B cell (primary cell): ENCODE results near the gene SCP2. TPM values are rescaled to one million over a fixed set of nuclear protein-coding genes. Genes with fewer than 3 reads are reported as not detected.
A peak's percentile ranks its signal among the peaks of the same experiment; 100 is the strongest.

Source experiments
- ATAC-seq: fragments of 200-7000 bp; cut with Tn5 transposase; one replicate; pipeline ENCODE4 v1.10.0; 2021; ENCODE audit warnings: low read depth, mild to moderate bottlenecking, moderate number of reproducible peaks, moderate library complexity
- CTCF ChIA-PET: fragments of 350-600 bp; sonication (Branson Sonifier 250); formaldehyde crosslinking; loops from one replicate; lab custom pipeline; 2021; ENCODE audit warnings: antibody characterized with exemption, inconsistent platforms; lab: Charles Lee
- POLR2A ChIA-PET: fragments of 350-600 bp; sonication (Branson Sonifier 250); formaldehyde crosslinking; loops from one replicate; lab custom pipeline; 2021; ENCODE audit warnings: antibody characterized with exemption; lab: Charles Lee
- DNase-seq: peaks from one replicate; pipeline ENCODE4 v3.0.0; 2013
- H2AFZ ChIP-seq: 2 replicates; pipeline ENCODE4 v1.6.1; 2012; ENCODE audit warnings: mild to moderate bottlenecking, low read depth, low read length; ENCODE audit not compliant: insufficient read depth, poor library complexity, severe bottlenecking
- H3K27ac ChIP-seq, 2 donors: 1 replicate in 1 of 2; 2 replicates in 1 of 2; pipeline ENCODE4 v1.5.1; 2012 to 2013; ENCODE audit warnings: low read length in 2 of 2, mild to moderate bottlenecking in 2 of 2, moderate library complexity in 1 of 2
- H3K27me3 ChIP-seq, 4 experiments: fragments of 200-600 bp in 1 of 4; sonication (generic) in 1 of 4; replicated peaks in 1 of 4; 1 replicate in 2 of 4; 2 replicates in 2 of 4; pipeline versions ENCODE4 v1.6.1 to v1.7.0; 2013 to 2016; ENCODE audit warnings: low read length in 3 of 4, mild to moderate bottlenecking in 2 of 4, mixed read lengths in 1 of 4, moderate library complexity in 1 of 4; ENCODE audit not compliant: insufficient read depth in 4 of 4, control insufficient read depth in 3 of 4; ENCODE audit errors: control extremely low read depth in 1 of 4
- H3K36me3 ChIP-seq, 2 experiments: replicated peaks in 1 of 2; 1 replicate in 1 of 2; 2 replicates in 1 of 2; pipeline versions ENCODE4 v1.6.1 to v1.7.1; 2013; ENCODE audit warnings: low read length in 1 of 2; ENCODE audit not compliant: insufficient read depth in 2 of 2, control insufficient read depth in 1 of 2; ENCODE audit errors: control extremely low read depth in 1 of 2, extremely low read depth in 1 of 2
- H3K4me1 ChIP-seq, 2 donors: fragments of 200-600 bp in 1 of 2; sonication (generic) in 1 of 2; 1 replicate in 1 of 2; 2 replicates in 1 of 2; pipeline versions ENCODE4 v1.5.1 to v1.6.1; 2013 to 2017; ENCODE audit warnings: low read length in 2 of 2; ENCODE audit not compliant: control insufficient read depth in 2 of 2, insufficient read depth in 2 of 2
- H3K4me2 ChIP-seq: replicated peaks from 2 replicates; pipeline ENCODE3; 2012; ENCODE audit warnings: mild to moderate bottlenecking, low read depth, low read length; ENCODE audit not compliant: poor library complexity, severe bottlenecking
- H3K4me3 ChIP-seq, 5 experiments: fragments of 200-600 bp in 1 of 5; sonication (generic) in 1 of 5; 1 replicate in 3 of 5; 2 replicates in 2 of 5; pipeline versions ENCODE4 v1.5.1 to v1.7.0; 2011 to 2016; ENCODE audit warnings: low read length in 4 of 5, mild to moderate bottlenecking in 4 of 5, low read depth in 2 of 5, control low read depth in 1 of 5, moderate library complexity in 1 of 5; ENCODE audit not compliant: insufficient read depth in 1 of 5; ENCODE audit errors: control extremely low read depth in 1 of 5, extremely low read depth in 1 of 5
- H3K79me2 ChIP-seq: fragments of 200-600 bp; sonication (generic); one replicate; pipeline ENCODE4 v1.6.0; 2016; ENCODE audit warnings: low read length; ENCODE audit not compliant: control insufficient read depth, insufficient read depth
- H3K9ac ChIP-seq: fragments of 200-600 bp; sonication (generic); 2 replicates; pipeline ENCODE4 v1.6.1; 2017; ENCODE audit warnings: mild to moderate bottlenecking, low read length, moderate library complexity
- H3K9me3 ChIP-seq, 3 donors: one replicate each; pipeline versions ENCODE4 v1.6.1 to v1.7.1; 2013; ENCODE audit warnings: low read length in 2 of 3; ENCODE audit not compliant: control insufficient read depth in 2 of 3, insufficient read depth in 1 of 3; ENCODE audit errors: control extremely low read depth in 1 of 3
- H4K20me1 ChIP-seq: 2 replicates; pipeline ENCODE4 v1.6.0; 2012; ENCODE audit warnings: mild to moderate bottlenecking, low read length; ENCODE audit not compliant: insufficient read depth, control insufficient read depth, poor library complexity, severe bottlenecking
- H3K27ac Mint-ChIP-seq: one replicate; pipeline ENCODE4 v1.8.0; 2021; ENCODE audit warnings: mixed read lengths
- H3K27me3 Mint-ChIP-seq: one replicate; pipeline ENCODE4 v1.8.0; 2021; ENCODE audit warnings: mixed read lengths
- H3K4me1 Mint-ChIP-seq: one replicate; pipeline ENCODE4 v1.8.0; 2021; ENCODE audit warnings: mixed read lengths
- H3K4me3 Mint-ChIP-seq: one replicate; pipeline ENCODE4 v1.8.0; 2021; ENCODE audit warnings: mixed read lengths
- H3K9me3 Mint-ChIP-seq: one replicate; pipeline ENCODE4 v1.8.0; 2022; ENCODE audit warnings: mixed read lengths; ENCODE audit not compliant: insufficient read depth
- EZH2 ChIP-seq: IDR thresholded peaks from 2 replicates; pipeline ENCODE4 v1.6.1; 2012; ENCODE audit warnings: borderline replicate concordance, low read depth, mild to moderate bottlenecking, moderate library complexity, low read length; ENCODE audit not compliant: insufficient read depth, poor library complexity, severe bottlenecking
- WGBS: methylation state at CpG from one replicate; pipeline ENCODE4 v1.1.5; 2013; ENCODE audit warnings: missing lambda C conversion rate; ENCODE audit not compliant: insufficient coverage; 5-methylcytosine and 5-hydroxymethylcytosine counted together
- intact Hi-C: fragments of 100-400 bp; cut with micrococcal nuclease; formaldehyde crosslinking; loops from one replicate; pipeline ENCODE4 v1.10.0; 2022
- polyA plus RNA-seq: library from polyadenylated mRNA; depleted of rRNA; stranded (reverse); fragments of >200 nt; gene quantifications from 2 replicates; pipeline ENCODE4 v1.2.3, GENCODE V29; 2012
- total RNA-seq, 2 donors: library from RNA; stranded (reverse); fragments of 120-200 nt in 1 of 2; gene quantifications; 1 replicate in 1 of 2; 2 replicates in 1 of 2; pipeline versions ENCODE4 v1.2.3 to v1.2.4, GENCODE V29; 2013 to 2022
- TF ChIP-seq, protein P1 (sequence below): fragments of 200-600 bp; IDR thresholded peaks from one replicate; pipeline ENCODE4 v1.8.0; 2022; ENCODE audit warnings: antibody characterized with exemption, mild to moderate bottlenecking

The SCP2 gene
- total and polyA plus RNA-seq, 2 donors (not counting 1 experiment from before 2014, with no cell fraction given): 19.4 to 46.6 TPM

DNA sequence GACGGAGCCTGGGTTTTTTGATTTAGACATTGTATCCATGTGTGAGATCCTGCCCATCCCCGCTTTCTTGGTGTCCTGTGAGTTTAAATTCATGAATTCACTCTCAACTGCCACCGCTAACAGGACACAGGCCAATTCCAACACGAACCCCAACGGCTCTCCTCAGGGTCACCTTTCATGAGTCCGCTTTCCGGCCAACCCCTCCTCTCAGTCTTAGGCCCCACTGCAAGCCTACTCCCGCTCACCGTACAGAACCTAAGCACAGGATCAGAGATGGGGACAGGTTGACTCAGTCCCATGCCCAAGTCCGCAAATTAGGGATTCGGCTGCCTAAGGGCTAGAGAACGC, 238 bp upstream of the SCP2 start:
- Histone ChIP-seq H3K9me3 (no peaks in the 10 kb centered on the region), H2AFZ (peak overlapping the region; percentile 96), H4K20me1 (no peaks in the 10 kb centered on the region), H3K36me3 (no peaks in the 10 kb centered on the region), H3K27ac (no peak overlapping the region), H3K79me2 (no peaks in the 10 kb centered on the region), H3K27me3 (peaks cover 0 to 23% (median 7%) of the 10 kb centered on the region in 4 experiments), H3K9ac (peak overlapping the region; percentile 82), H3K4me3 (peak overlapping the region; percentile 59 to 85 (median 82)), H3K4me1 (peaks cover 16 to 24% of the 10 kb centered on the region in 2 donors), H3K4me2 (peak overlapping the region; percentile 89)
- ChIA-PET POLR2A (interaction anchor here (0.6 kb wide), 1 partner anchor 231 kb away, joined by 4 read pairs; no protein-coding TSS in a partner anchor), CTCF (no interaction called here)
- TF ChIP-seq EZH2: no peak
- TF ChIP-seq, protein P1, sequence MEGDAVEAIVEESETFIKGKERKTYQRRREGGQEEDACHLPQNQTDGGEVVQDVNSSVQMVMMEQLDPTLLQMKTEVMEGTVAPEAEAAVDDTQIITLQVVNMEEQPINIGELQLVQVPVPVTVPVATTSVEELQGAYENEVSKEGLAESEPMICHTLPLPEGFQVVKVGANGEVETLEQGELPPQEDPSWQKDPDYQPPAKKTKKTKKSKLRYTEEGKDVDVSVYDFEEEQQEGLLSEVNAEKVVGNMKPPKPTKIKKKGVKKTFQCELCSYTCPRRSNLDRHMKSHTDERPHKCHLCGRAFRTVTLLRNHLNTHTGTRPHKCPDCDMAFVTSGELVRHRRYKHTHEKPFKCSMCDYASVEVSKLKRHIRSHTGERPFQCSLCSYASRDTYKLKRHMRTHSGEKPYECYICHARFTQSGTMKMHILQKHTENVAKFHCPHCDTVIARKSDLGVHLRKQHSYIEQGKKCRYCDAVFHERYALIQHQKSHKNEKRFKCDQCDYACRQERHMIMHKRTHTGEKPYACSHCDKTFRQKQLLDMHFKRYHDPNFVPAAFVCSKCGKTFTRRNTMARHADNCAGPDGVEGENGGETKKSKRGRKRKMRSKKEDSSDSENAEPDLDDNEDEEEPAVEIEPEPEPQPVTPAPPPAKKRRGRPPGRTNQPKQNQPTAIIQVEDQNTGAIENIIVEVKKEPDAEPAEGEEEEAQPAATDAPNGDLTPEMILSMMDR: no peak
- DNase-seq (no peak), ATAC-seq (no peak)
- Mint-ChIP-seq H3K27me3 (peaks cover 12% of the 10 kb centered on the region), H3K9me3 (no peaks in the 10 kb centered on the region), H3K4me3 (peak overlapping the region; percentile 89), H3K4me1 (peaks cover 20% of the 10 kb centered on the region), H3K27ac (no peak overlapping the region)
- intact Hi-C loops: loop anchor here (10.0 kb wide), 4 partner anchors 88 to 872 kb away; partner anchors contain the start of genes BTF3L4, ORC1, PRPF38A and TXNDC12
- 18% methylated on average over 11 of the region's 12 CpGs for WGBS

DNA sequence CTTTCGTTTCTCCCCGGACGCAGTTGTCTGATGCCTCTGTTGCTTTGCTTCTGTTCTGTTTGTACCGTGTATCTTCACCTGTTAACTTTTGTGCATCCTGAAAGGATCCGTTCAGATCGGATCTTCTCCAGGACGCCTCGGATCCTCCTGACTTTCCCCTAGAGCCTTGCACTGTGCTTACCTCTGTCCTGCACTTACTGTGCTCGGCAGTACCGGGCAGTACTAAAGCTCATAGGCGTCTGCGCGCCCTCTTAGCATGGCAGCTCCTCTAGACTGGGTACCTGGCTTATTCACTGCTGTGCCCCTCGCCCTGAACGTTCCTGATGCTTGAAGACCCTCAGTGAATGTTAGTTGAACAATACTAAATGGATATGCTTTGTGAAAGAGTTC, 934 bp downstream of the SCP2 start:
- ChIA-PET CTCF (no interaction called here), POLR2A (no interaction called here)
- Histone ChIP-seq H3K4me1 (peaks cover 8 to 19% of the 10 kb centered on the region in 2 donors), H3K36me3 (no peaks in the 10 kb centered on the region), H3K27me3 (peaks cover 0 to 15% (median 7%) of the 10 kb centered on the region in 4 experiments), H4K20me1 (no peaks in the 10 kb centered on the region), H3K79me2 (no peaks in the 10 kb centered on the region), H3K9ac (peak overlapping the region; percentile 82), H3K9me3 (no peaks in the 10 kb centered on the region), H2AFZ (peak overlapping the region; percentile 96), H3K27ac (peak overlapping the region in 1 of 2 donors; percentile 61), H3K4me3 (peak overlapping the region; percentile 56 to 85 (median 82)), H3K4me2 (peak overlapping the region; percentile 89)
- ATAC-seq (no peak), DNase-seq (no peak)
- WGBS: 40% methylated on average over 15 of the region's 15 CpGs
- no peak for TF ChIP-seq EZH2
- TF ChIP-seq, protein P1: no peak
- peaks cover 12% of the 10 kb centered on the region for H3K27me3 Mint-ChIP-seq
- H3K9me3 Mint-ChIP-seq: no peaks in the 10 kb centered on the region
- peak overlapping the region; percentile 1 for H3K27ac Mint-ChIP-seq
- H3K4me3 Mint-ChIP-seq: peak overlapping the region; percentile 89
- intact Hi-C loops: loop anchor here (10.0 kb wide), 4 partner anchors 87 to 873 kb away; partner anchors contain the start of genes BTF3L4, ORC1, PRPF38A and TXNDC12
- peaks cover 17% of the 10 kb centered on the region for H3K4me1 Mint-ChIP-seq
